NCI-H69 (cell line): Measurements from ENCODE around the gene SLC44A5.
A peak's percentile ranks its signal among the peaks of the same experiment; 100 is the strongest.
"Not testable (repeated sequence)": the region's sequence is repeated elsewhere in the genome, so short reads cannot be mapped to it uniquely, and the experiment has no call there.

ENCODE experiments used
- DNase-seq: peaks from one replicate; lab custom pipeline; 2025; lab: John Stamatoyannopoulos, UW

SLC44A5 gene

DNA sequence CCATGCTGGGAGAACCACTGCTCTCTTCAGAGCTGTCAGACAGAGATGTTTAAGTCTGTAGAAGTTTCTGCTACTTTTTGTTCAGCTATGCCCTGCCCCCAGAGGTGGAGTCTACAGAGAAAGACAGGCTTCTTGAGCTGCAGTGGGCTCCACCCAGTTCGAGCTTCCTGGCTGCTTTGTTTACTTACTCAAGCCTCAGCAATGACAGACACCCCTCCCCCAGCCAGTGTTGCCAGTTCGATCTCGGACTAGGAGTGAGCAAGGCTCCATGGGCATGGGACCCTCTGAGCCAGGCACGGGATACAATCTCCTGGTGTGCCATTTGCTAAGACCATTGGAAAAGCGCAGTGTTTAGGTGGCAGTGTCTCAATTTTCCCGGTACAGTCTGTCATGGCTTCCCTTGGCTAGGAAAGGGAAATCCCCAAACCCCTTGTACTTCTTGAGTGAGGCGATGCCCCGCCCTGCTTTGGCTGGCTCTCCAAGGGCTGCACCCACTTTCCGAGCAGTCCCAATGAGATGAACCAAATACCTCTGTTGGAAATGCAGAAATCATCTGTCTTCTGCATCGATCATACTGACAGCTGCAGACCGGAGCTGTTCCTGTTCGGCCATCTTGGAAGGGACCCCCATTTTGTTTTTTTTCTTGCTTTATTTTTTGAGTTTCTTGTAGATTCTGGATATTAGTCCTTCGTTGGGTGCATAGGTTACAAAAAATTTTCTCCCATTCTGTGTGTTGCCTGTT, 429.5 kb downstream of the SLC44A5 start:
- DNase-seq = not testable (repeated sequence)

DNA sequence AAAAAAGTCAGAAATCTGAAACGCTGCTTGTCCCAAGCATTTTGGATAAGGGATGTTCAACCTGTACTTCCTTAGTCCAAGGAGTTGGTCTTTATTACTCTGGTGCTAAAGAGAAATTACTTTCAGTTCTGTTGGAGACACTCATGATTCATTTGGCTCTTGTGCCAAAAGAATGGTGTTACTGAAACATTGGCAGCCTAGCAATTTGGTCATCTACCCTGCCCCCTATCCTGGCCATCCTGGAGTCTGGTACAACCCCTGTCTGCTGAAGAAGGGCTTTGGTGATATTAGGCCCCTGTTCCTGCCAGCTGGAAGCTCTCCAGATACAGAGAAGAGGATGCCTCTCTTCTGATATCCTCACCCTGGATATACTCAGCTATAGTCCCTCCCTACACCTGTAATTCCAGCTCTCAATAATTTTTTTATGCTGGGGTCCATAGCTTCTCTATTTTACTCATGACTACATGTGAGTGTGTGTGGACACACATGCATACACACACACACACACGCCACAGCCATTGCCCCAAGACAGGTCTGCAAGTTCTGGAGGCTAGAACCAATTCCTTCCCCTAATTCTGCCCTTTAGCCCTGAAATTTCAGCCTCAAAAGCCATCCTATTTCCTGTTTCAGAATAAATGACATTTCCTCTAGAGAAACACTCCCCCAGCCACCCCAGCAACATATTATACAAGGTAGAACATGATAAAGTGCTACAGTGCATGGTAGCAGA, 436.7 kb downstream of the SLC44A5 start:
- DNase-seq = no peak

DNA sequence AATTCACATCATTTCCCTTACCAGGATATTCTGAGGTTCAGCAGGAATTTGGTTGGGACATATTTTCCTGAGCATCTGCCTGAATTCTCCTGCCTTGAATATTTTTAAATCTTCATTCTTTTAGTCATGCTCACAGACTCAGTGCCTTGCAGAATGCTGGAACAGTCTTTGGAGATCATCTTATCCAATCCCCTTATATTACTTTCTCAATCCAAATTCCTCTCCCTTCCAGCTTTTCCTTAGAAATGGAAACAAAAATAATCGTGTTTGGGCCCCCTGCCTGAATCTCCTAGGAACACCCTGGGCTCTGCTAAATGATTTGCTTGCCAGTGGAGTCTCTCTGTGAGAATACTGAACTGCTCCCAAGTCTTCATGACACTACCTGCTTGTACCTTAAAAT, 438.4 kb downstream of the SLC44A5 start:
- DNase-seq = no peak

DNA sequence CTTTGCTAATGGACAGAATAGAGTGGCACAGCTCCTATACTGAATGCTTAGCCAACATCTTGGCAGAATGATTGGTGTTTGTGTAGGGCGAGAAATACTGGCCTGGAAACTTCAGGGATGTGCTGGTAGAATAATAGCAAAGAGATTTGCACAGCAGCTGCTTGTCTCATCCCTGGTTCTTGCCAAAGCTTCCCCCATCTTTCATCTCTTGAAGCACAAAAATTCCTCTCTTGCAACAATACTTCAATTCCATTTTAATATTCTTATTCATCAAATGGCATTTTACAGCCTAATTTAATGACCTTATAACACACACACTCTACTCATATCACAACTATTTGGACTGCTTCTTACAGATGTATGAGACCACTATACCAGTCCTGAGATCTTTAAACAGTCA, 439.0 kb downstream of the SLC44A5 start:
- no peak for DNase-seq

DNA sequence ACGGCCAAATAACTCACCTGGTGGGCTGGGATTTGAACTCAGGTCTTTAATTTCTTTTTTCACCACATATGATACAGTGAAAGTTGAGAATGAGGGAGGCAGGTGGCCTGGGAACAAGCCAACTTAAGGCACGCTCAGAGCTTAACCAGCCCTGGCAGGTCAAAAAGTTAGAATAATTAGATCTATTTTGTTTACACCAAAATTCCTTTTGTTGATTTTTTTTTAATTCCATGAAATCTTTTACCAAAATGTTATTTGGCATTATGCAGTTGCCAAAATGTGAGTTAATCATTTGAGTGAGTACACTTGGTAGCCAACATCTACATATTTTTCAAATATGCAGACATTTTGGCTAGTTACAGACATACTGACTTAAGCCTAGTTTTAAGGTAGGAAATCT, 439.9 kb downstream of the SLC44A5 start:
- peak; percentile 32 for DNase-seq

DNA sequence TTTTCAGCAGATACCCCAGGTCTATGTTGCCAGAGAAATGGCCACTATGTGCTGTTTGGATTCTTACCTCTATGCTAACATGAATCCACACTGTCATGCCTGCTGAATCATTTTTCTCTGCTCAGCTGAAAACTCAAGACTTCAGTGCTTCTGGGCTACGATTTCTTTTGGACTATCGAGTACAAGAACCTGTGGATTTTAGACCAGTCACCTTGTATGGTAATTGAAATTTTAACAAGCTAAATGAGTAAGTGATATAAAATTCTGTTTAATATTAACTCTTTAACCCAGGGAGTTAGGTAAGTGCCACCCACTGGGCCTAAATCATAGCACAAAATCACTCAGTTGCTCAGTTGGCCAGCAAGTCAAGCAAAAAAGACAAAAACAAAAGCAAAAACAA, 440.9 kb downstream of the SLC44A5 start:
- DNase-seq = no peak

DNA sequence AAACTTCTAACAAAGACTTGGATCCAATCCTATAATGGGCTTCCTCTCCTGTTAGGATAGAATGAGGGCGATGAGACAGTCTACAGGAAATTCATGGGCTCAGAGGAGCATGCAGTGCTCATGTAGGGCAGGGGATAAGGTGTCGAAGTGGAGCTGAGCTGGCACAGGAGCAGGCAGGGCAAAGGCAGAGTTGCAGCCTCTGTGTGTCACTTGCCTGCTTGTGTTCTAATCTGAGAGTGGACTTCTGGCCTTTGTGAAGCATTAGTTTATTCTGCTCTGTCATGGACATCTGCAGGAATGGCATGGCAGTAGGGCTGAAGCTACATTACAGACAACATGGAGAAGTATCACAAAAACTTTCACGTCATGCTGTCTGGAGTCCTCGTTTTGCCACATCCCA, 444.1 kb downstream of the SLC44A5 start:
- no peak for DNase-seq

DNA sequence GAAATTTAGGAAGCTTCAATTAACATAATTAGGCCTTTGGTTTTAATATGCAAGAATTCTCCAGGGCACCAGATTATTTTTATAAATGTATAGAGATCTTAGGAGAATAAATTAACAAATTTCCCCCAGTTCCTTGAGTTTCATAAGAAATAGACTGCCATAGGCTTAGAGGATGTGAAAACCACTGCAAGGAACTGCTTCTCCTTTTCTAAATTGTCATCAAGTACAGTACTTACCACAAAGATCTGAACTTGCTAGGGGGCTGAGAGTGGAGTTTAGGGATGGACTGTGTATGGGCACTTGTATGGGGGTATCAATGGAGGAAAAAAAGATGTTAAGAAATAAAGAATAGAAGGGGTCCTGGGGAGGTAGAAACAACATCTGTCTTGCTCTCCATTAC, 445.6 kb downstream of the SLC44A5 start:
- DNase-seq = no peak

DNA sequence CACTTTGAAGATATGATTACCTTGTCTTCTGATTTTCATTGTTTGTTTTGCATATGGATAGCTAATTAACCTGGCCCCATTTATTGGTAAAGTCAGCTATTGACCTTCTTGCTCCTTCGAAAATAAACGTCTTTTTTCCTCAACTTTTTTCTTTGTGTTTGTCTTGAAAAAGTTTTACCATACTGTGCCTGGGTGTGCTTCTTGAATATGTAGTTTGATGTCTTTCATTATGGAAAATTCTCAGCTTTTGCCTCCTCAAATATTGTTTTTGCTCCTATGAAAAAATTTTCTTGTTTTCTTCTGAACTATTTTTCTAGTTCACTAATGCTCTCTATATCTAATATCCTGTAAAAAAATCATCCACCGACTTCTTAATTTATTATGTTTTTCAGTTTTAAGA, 451.8 kb downstream of the SLC44A5 start:
- no peak for DNase-seq
